Transverse colon (tissue), 4 donors: Measurements from ENCODE around the gene UNC93B1. TPM values are rescaled to one million over a fixed set of nuclear protein-coding genes. Genes with fewer than 3 reads are reported as not detected.

Experiments
- DNase-seq: peaks from one replicate; pipeline ENCODE4 v3.0.0-alpha.2; 2019
- H3K27ac ChIP-seq, 4 donors: fragments of 200-600 bp; sonication (generic); 2 replicates each; pipeline ENCODE4 v1.5.1; 2016 to 2018; ENCODE audit warnings: inconsistent platforms in 4 of 4
- H3K27me3 ChIP-seq: fragments of 200-600 bp; sonication (generic); 2 replicates; pipeline ENCODE4 v1.5.1; 2017; ENCODE audit warnings: inconsistent platforms
- H3K36me3 ChIP-seq, 4 donors: fragments of 200-600 bp; sonication (generic); 2 replicates each; pipeline ENCODE4 v1.5.1; 2017 to 2019; ENCODE audit warnings: inconsistent platforms in 4 of 4
- H3K4me1 ChIP-seq, 4 donors: fragments of 200-600 bp; sonication (generic); 2 replicates each; pipeline ENCODE4 v1.5.1; 2017 to 2020; ENCODE audit warnings: inconsistent platforms in 4 of 4
- H3K4me3 ChIP-seq, 4 donors: fragments of 200-600 bp; sonication (generic); 1 replicate in 1 of 4; 2 replicates in 3 of 4; pipeline versions ENCODE4 v1.5.1 to v1.6.1; 2017 to 2019; ENCODE audit warnings: inconsistent platforms in 4 of 4
- H3K9me3 ChIP-seq, 2 donors: fragments of 200-600 bp; sonication (generic); 2 replicates each; pipeline ENCODE4 v1.5.1; 2017 to 2019; ENCODE audit warnings: inconsistent platforms in 2 of 2
- CTCF ChIP-seq, 5 experiments: fragments of 200-600 bp in 3 of 5; fragments of 450-650 bp in 2 of 5; sonication (generic) in 3 of 5; IDR thresholded peaks; 1 replicate in 2 of 5; 2 replicates in 3 of 5; pipeline ENCODE4 v1.5.1; 2016 to 2017; ENCODE audit warnings: antibody characterized with exemption in 5 of 5, inconsistent platforms in 3 of 5, mild to moderate bottlenecking in 2 of 5, moderate library complexity in 1 of 5
- EP300 ChIP-seq: sonication (generic); formaldehyde crosslinking; IDR thresholded peaks from one replicate; pipeline ENCODE4 v1.6.1; 2017; ENCODE audit warnings: antibody characterized with exemption, low read depth
- POLR2A ChIP-seq: fragments of 450-650 bp; IDR thresholded peaks from one replicate; pipeline ENCODE4 v1.6.1; 2016; ENCODE audit warnings: antibody characterized with exemption, mild to moderate bottlenecking, moderate library complexity
- POLR2AphosphoS5 ChIP-seq, 3 donors: sonication (generic); formaldehyde crosslinking; IDR thresholded peaks; one replicate each; pipeline ENCODE4 v1.6.1; 2016; ENCODE audit warnings: antibody characterized with exemption in 3 of 3
- WGBS, 2 donors: methylation state at CpG; one replicate each; pipeline ENCODE4 v1.1.5; 2018; ENCODE audit warnings: low coverage in 1 of 2; 5-methylcytosine and 5-hydroxymethylcytosine counted together
- in situ Hi-C, 4 donors: fragments of 200-750 bp; cut with MboI; loops; one replicate each; pipeline versions ENCODE4 v1.15.0 to v1.15.1; 2017; ENCODE audit warnings: low sequenced_read_pairs in 3 of 4, low pct_ligation_motif_present in 1 of 4, low pct_unique_long_range_greater_than_20kb in 1 of 4
- intact Hi-C: fragments of 100-400 bp; cut with DNase I; formaldehyde crosslinking; loops from one replicate; pipeline ENCODE4 v1.15.1; 2023; ENCODE audit warnings: low total_unique reads
- total RNA-seq, 4 donors: library from RNA; depleted of rRNA; stranded (reverse); fragments of >200 nt; gene quantifications; one replicate each; pipeline ENCODE4 v1.1.0, GENCODE V29; 2016

UNC93B1 gene
- total RNA-seq, 4 donors from 2014 or later, result 32.2 to 67.7 (median 54.7) TPM

GRCh38 chr11:68022531-68022930, 18.6 kb upstream of the UNC93B1 start:
- no peak for DNase-seq
- H3K4me3 ChIP-seq, result no peak overlapping the region
- intact Hi-C loops, result no loop called here
- WGBS, 2 donors, result 91% methylated on average over 13 of the region's 13 CpGs; no CpG with 5 or more reads in 1 of the 2 donors
- H3K36me3 ChIP-seq, result no peaks in the 10 kb centered on the region
- in situ Hi-C loops, result no loop called here
- H3K9me3 ChIP-seq, result no peaks in the 10 kb centered on the region
- TF ChIP-seq EP300, result no peak
- no peak for TF ChIP-seq POLR2AphosphoS5 (IDR thresholded peaks at IDR 0.05)
- no peak for TF ChIP-seq POLR2A
- TF ChIP-seq CTCF (IDR thresholded peaks at IDR 0.05), result no peak
- no peaks in the 10 kb centered on the region for H3K4me1 ChIP-seq
- H3K27me3 ChIP-seq, result no peaks in the 10 kb centered on the region
- H3K27ac ChIP-seq, result no peak overlapping the region

- peak; percentile 60 for DNase-seq
Measured at GRCh38 chr11:68021167-68021787, 17.4 kb upstream of the UNC93B1 start.

GRCh38 chr11:68020575-68020974, 16.7 kb upstream of the UNC93B1 start:
- Histone ChIP-seq H3K4me3 (no peak overlapping the region), H3K36me3 (no peaks in the 10 kb centered on the region), H3K4me1 (peaks cover 0 to 6% (median 0%) of the 10 kb centered on the region in 4 donors), H3K9me3 (no peaks in the 10 kb centered on the region), H3K27me3 (no peaks in the 10 kb centered on the region), H3K27ac (no peak overlapping the region)
- intact Hi-C loops (no loop called here), in situ Hi-C loops (no loop called here)
- no peak for DNase-seq
- 48 to 75% methylated on average over 2 to 11 of the region's 11 CpGs for WGBS, 2 donors
- TF ChIP-seq POLR2A (no peak), POLR2AphosphoS5 (IDR thresholded peaks at IDR 0.05) (no peak), EP300 (no peak), CTCF (IDR thresholded peaks at IDR 0.05) (peak in 4 of 5 experiments; percentile 18 to 28 (median 20))

More at GRCh38 chr11:68021167-68021787, 17.4 kb upstream of the UNC93B1 start:
- Histone ChIP-seq H3K4me3 (no peak overlapping the region), H3K9me3 (no peaks in the 10 kb centered on the region), H3K27ac (no peak overlapping the region), H3K4me1 (peaks cover 0 to 6% (median 0%) of the 10 kb centered on the region in 4 donors), H3K27me3 (no peaks in the 10 kb centered on the region), H3K36me3 (no peaks in the 10 kb centered on the region)
- in situ Hi-C loops, result no loop called here
- intact Hi-C loops, result no loop called here
- TF ChIP-seq POLR2A (no peak), CTCF (IDR thresholded peaks at IDR 0.05) (peak in 4 of 5 experiments; percentile 36 to 63 (median 41))
- WGBS, 2 donors, result 65% methylated on average over 27 of the region's 27 CpGs; no CpG with 5 or more reads in 1 of the 2 donors

- H3K9me3 ChIP-seq, result no peaks in the 10 kb centered on the region
- H3K36me3 ChIP-seq, result no peaks in the 10 kb centered on the region
- H3K27me3 ChIP-seq, result no peaks in the 10 kb centered on the region
- H3K27ac ChIP-seq, result no peak overlapping the region
- WGBS, 2 donors, result 83% methylated on average over 8 of the region's 12 CpGs; no CpG with 5 or more reads in 1 of the 2 donors
- TF ChIP-seq POLR2A (no peak), CTCF (IDR thresholded peaks at IDR 0.05) (no peak), EP300 (no peak), POLR2AphosphoS5 (IDR thresholded peaks at IDR 0.05) (no peak)
- in situ Hi-C loops, result no loop called here
- DNase-seq, result no peak
- no peak overlapping the region for H3K4me3 ChIP-seq
- H3K4me1 ChIP-seq, result peaks cover 6 to 13% (median 7%) of the 10 kb centered on the region in 4 donors
- intact Hi-C loops, result no loop called here
Measured at GRCh38 chr11:68019486-68019885, 15.6 kb upstream of the UNC93B1 start.
